SK-N-SH treated with all-trans-retinoic acid at 6 μM for 48 hours (cell line): Measurements from ENCODE around the gene CAPN8.
A peak's percentile ranks its signal among the peaks of the same experiment; 100 is the strongest.

ENCODE experiments used
- ATAC-seq: fragments of 200-7000 bp; cut with Tn5 transposase; 3 replicates; pipeline ENCODE4 v1.9.1; 2020; ENCODE audit warnings: mild to moderate bottlenecking, moderate library complexity
- ARNTL ChIP-seq: fragments of 450-650 bp; formaldehyde crosslinking; IDR thresholded peaks from 2 replicates; pipeline ENCODE4 v1.5.0; 2020; ENCODE audit warnings: low read depth, mild to moderate bottlenecking, moderate library complexity, borderline replicate concordance
- ESRRG ChIP-seq: fragments of 250-450 bp; sonication (Bioruptor Pico); IDR thresholded peaks from 2 replicates; pipeline ENCODE4 v1.6.1; 2021; ENCODE audit warnings: mild to moderate bottlenecking
- GLIS3 ChIP-seq: fragments of 250-450 bp; sonication (Bioruptor Pico); IDR thresholded peaks from 2 replicates; pipeline ENCODE4 v1.5.0; 2020; ENCODE audit warnings: mild to moderate bottlenecking, moderate library complexity
- ISL1 ChIP-seq: fragments of 250-450 bp; sonication (Bioruptor Pico); IDR thresholded peaks from 2 replicates; pipeline ENCODE4 v2.1.2; 2022; ENCODE audit warnings: mild to moderate bottlenecking, moderate library complexity
- OSR1 ChIP-seq: fragments of 250-450 bp; sonication (Bioruptor Pico); IDR thresholded peaks from 2 replicates; pipeline ENCODE4 v1.8.0; 2022; ENCODE audit warnings: moderate library complexity, mild to moderate bottlenecking, inconsistent platforms
- RARB ChIP-seq: fragments of 250-450 bp; sonication (Bioruptor Pico); IDR thresholded peaks from 2 replicates; pipeline ENCODE4 v1.8.0; 2021; ENCODE audit warnings: mild to moderate bottlenecking, moderate library complexity
- SNAI2 ChIP-seq: fragments of 250-450 bp; sonication (Bioruptor Pico); IDR thresholded peaks from 2 replicates; pipeline ENCODE4 v1.5.0; 2020; ENCODE audit warnings: mild to moderate bottlenecking, moderate library complexity
- TCF4 ChIP-seq: fragments of 250-450 bp; sonication (Bioruptor Pico); IDR thresholded peaks from 2 replicates; pipeline ENCODE4 v1.8.0; 2021; ENCODE audit warnings: mild to moderate bottlenecking, moderate library complexity, borderline replicate concordance
- TOX ChIP-seq: fragments of 250-450 bp; sonication (Bioruptor Pico); IDR thresholded peaks from 2 replicates; pipeline ENCODE4 v1.8.0; 2021; ENCODE audit warnings: mild to moderate bottlenecking, moderate library complexity, borderline replicate concordance
- ZC3H10 ChIP-seq: fragments of 250-450 bp; sonication (Bioruptor Pico); IDR thresholded peaks from 2 replicates; pipeline ENCODE4 v1.5.1; 2021; ENCODE audit warnings: mild to moderate bottlenecking, moderate library complexity
- ZFP3 ChIP-seq: fragments of 250-450 bp; sonication (Bioruptor Pico); IDR thresholded peaks from 2 replicates; pipeline ENCODE4 v1.5.0; 2020; ENCODE audit warnings: mild to moderate bottlenecking, moderate library complexity
- ZFP30 ChIP-seq: fragments of 450-650 bp; formaldehyde crosslinking; IDR thresholded peaks from 2 replicates; pipeline ENCODE4 v1.5.0; 2022; ENCODE audit warnings: mild to moderate bottlenecking, moderate library complexity
- ZNF565 ChIP-seq: fragments of 450-650 bp; formaldehyde crosslinking; conservative IDR thresholded peaks from 2 replicates; pipeline ENCODE4 v1.5.0; 2020; ENCODE audit warnings: low read depth, mild to moderate bottlenecking, moderate library complexity
- ZNF70 ChIP-seq: fragments of 450-650 bp; formaldehyde crosslinking; IDR thresholded peaks from 2 replicates; pipeline ENCODE4 v1.5.0; 2020; ENCODE audit warnings: mild to moderate bottlenecking, moderate library complexity
- ZNF8 ChIP-seq: fragments of 450-650 bp; formaldehyde crosslinking; IDR thresholded peaks from 2 replicates; pipeline ENCODE4 v1.5.0; 2020; ENCODE audit warnings: mild to moderate bottlenecking, moderate library complexity
- TF ChIP-seq, protein P1 (sequence below): fragments of 250-450 bp; sonication (Bioruptor Pico); IDR thresholded peaks from 2 replicates; pipeline ENCODE4 v1.5.1; 2021; ENCODE audit warnings: mild to moderate bottlenecking, moderate library complexity
- TF ChIP-seq, protein P2 (sequence below): fragments of 250-450 bp; sonication (Bioruptor Pico); IDR thresholded peaks from 2 replicates; pipeline ENCODE4 v1.8.0; 2021; ENCODE audit warnings: low read depth, mild to moderate bottlenecking, moderate library complexity, borderline replicate concordance
- TF ChIP-seq, protein P3 (sequence below): fragments of 250-450 bp; sonication (Bioruptor Pico); IDR thresholded peaks from 2 replicates; pipeline ENCODE4 v1.5.1; 2020; ENCODE audit warnings: low read depth, mild to moderate bottlenecking, moderate library complexity
- TF ChIP-seq, protein P4 (sequence below): fragments of 250-450 bp; sonication (Bioruptor Pico); IDR thresholded peaks from 2 replicates; pipeline ENCODE4 v1.5.0; 2020; ENCODE audit warnings: mild to moderate bottlenecking, moderate library complexity
- TF ChIP-seq, protein P5 (sequence below): fragments of 250-450 bp; sonication (Bioruptor Pico); IDR thresholded peaks from 2 replicates; pipeline ENCODE4 v1.8.0; 2020; ENCODE audit warnings: mild to moderate bottlenecking, moderate library complexity, borderline replicate concordance

Gene CAPN8

DNA sequence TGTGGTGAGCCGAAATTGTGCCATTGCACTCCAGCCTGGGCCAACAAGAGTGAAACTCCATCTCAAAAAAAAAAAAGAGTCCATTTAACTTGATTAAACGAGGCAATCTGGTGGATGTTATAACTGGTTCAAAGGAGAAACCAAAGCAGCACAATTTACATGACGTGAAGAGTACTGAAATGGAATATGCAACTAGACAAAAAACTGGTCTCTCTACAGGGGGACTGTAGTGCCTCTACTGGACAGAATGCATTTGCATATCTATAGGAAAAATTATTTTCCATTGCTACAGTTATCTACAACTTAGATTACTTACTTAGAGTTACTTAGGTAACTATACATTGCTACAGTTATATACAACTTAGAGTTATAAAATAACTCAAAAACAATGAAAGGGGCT lies 44.1 kb upstream of the CAPN8 start:
- peak; percentile 2; the same call in 1 of the 3 replicates for ATAC-seq

DNA sequence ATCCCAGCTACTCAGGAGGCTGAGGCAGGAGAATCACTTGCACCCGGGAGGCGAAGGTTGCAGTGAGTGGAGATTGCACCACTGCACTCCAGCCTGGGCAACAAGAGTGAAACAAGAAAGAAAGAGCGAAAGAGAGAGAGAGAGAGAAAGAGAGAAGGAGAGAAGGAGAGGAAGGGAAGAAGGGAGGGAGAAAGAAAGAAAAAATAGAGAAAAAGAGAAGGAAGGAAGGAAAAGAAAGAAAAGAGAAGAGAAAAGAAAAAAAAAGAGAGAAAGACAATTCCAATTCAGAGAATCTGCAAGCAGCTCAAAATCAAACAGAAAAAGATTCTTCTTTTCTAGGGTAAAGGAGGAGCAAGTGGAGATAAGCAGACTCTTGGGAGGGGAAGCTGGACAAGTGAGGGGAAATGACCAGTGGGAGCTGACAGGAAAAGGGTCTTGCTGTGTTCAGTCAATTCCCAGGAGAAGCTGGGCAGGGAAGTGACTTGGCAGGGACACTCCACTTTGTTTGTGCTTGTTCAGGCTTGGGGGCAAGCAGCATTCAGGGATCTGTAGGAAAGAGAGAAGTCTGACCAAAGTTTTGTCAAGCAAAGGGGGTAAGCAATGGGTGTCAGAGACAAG lies 43.3 kb upstream of the CAPN8 start:
- TF ChIP-seq ZFP3 (no peak), ESRRG (no peak), ARNTL (no peak), OSR1 (CRISPR knock-in tag) (no peak), ZNF8 (CRISPR knock-in tag) (no peak), ZFP30 (CRISPR knock-in tag) (no peak), GLIS3 (no peak), ZNF565 (no peak), ZNF70 (CRISPR knock-in tag) (no peak), SNAI2 (no peak), RARB (CRISPR knock-in tag) (no peak), ZC3H10 (CRISPR knock-in tag) (no peak), ISL1 (CRISPR knock-in tag) (no peak)
- TF ChIP-seq, protein P1, sequence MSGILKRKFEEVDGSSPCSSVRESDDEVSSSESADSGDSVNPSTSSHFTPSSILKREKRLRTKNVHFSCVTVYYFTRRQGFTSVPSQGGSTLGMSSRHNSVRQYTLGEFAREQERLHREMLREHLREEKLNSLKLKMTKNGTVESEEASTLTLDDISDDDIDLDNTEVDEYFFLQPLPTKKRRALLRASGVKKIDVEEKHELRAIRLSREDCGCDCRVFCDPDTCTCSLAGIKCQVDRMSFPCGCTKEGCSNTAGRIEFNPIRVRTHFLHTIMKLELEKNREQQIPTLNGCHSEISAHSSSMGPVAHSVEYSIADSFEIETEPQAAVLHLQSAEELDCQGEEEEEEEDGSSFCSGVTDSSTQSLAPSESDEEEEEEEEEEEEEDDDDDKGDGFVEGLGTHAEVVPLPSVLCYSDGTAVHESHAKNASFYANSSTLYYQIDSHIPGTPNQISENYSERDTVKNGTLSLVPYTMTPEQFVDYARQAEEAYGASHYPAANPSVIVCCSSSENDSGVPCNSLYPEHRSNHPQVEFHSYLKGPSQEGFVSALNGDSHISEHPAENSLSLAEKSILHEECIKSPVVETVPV (CRISPR knock-in tag): no peak
- TF ChIP-seq, protein P2, sequence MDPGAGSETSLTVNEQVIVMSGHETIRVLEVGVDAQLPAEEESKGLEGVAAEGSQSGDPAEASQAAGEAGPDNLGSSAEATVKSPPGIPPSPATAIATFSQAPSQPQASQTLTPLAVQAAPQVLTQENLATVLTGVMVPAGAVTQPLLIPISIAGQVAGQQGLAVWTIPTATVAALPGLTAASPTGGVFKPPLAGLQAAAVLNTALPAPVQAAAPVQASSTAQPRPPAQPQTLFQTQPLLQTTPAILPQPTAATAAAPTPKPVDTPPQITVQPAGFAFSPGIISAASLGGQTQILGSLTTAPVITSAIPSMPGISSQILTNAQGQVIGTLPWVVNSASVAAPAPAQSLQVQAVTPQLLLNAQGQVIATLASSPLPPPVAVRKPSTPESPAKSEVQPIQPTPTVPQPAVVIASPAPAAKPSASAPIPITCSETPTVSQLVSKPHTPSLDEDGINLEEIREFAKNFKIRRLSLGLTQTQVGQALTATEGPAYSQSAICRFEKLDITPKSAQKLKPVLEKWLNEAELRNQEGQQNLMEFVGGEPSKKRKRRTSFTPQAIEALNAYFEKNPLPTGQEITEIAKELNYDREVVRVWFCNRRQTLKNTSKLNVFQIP (CRISPR knock-in tag): no peak
- TF ChIP-seq, protein P3, sequence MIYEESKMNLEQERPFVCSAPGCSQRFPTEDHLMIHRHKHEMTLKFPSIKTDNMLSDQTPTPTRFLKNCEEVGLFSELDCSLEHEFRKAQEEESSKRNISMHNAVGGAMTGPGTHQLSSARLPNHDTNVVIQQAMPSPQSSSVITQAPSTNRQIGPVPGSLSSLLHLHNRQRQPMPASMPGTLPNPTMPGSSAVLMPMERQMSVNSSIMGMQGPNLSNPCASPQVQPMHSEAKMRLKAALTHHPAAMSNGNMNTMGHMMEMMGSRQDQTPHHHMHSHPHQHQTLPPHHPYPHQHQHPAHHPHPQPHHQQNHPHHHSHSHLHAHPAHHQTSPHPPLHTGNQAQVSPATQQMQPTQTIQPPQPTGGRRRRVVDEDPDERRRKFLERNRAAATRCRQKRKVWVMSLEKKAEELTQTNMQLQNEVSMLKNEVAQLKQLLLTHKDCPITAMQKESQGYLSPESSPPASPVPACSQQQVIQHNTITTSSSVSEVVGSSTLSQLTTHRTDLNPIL (CRISPR knock-in tag): no peak
- TF ChIP-seq, protein P4, sequence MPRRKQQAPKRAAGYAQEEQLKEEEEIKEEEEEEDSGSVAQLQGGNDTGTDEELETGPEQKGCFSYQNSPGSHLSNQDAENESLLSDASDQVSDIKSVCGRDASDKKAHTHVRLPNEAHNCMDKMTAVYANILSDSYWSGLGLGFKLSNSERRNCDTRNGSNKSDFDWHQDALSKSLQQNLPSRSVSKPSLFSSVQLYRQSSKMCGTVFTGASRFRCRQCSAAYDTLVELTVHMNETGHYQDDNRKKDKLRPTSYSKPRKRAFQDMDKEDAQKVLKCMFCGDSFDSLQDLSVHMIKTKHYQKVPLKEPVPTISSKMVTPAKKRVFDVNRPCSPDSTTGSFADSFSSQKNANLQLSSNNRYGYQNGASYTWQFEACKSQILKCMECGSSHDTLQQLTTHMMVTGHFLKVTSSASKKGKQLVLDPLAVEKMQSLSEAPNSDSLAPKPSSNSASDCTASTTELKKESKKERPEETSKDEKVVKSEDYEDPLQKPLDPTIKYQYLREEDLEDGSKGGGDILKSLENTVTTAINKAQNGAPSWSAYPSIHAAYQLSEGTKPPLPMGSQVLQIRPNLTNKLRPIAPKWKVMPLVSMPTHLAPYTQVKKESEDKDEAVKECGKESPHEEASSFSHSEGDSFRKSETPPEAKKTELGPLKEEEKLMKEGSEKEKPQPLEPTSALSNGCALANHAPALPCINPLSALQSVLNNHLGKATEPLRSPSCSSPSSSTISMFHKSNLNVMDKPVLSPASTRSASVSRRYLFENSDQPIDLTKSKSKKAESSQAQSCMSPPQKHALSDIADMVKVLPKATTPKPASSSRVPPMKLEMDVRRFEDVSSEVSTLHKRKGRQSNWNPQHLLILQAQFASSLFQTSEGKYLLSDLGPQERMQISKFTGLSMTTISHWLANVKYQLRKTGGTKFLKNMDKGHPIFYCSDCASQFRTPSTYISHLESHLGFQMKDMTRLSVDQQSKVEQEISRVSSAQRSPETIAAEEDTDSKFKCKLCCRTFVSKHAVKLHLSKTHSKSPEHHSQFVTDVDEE (CRISPR knock-in tag): no peak
- TF ChIP-seq, protein P5, sequence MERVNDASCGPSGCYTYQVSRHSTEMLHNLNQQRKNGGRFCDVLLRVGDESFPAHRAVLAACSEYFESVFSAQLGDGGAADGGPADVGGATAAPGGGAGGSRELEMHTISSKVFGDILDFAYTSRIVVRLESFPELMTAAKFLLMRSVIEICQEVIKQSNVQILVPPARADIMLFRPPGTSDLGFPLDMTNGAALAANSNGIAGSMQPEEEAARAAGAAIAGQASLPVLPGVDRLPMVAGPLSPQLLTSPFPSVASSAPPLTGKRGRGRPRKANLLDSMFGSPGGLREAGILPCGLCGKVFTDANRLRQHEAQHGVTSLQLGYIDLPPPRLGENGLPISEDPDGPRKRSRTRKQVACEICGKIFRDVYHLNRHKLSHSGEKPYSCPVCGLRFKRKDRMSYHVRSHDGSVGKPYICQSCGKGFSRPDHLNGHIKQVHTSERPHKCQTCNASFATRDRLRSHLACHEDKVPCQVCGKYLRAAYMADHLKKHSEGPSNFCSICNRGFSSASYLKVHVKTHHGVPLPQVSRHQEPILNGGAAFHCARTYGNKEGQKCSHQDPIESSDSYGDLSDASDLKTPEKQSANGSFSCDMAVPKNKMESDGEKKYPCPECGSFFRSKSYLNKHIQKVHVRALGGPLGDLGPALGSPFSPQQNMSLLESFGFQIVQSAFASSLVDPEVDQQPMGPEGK (CRISPR knock-in tag): no peak
- no peak for ATAC-seq

More for the DNA sequence above, 44.1 kb upstream of the CAPN8 start:
- TF ChIP-seq TOX (no peak), RARB (CRISPR knock-in tag) (peak; percentile 46; the same call in 1 of the 2 replicates), ISL1 (CRISPR knock-in tag) (no peak)

DNA sequence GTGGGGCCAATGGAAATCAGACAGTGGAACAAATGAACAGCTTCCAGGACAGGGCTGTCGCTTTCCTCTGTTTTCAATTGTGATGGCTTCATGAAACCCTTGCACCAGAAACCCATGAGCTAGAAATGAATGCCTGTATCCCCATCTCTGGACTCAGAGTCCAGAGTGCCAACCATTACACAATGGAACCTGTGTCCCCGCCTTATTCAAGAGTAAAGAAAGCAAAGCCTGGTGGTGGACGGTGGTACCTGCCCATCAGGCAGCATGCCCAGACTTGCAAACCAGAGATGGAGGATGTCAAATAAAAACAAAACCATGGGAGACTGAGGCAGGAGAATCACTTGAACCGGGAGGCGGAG lies 42.5 kb upstream of the CAPN8 start:
- TF ChIP-seq OSR1 (CRISPR knock-in tag) (peak; percentile 27; the same call in 1 of the 2 replicates), TCF4 (no peak), ZNF70 (CRISPR knock-in tag) (no peak), ESRRG (no peak)
- TF ChIP-seq, all 23 proteins: peak for 1
- no peak for ATAC-seq
